K562 (cell line): Measurements from ENCODE around the gene AMIGO1. TPM values are rescaled to one million over a fixed set of nuclear protein-coding genes. Genes with fewer than 3 reads are reported as not detected.

ENCODE experiments used
- CBFA2T2 ChIP-seq: fragments of 450-650 bp; conservative IDR thresholded peaks from 2 replicates; pipeline ENCODE4 v1.6.1; 2017; ENCODE audit warnings: mild to moderate bottlenecking
- CBX1 ChIP-seq: sonication (generic); IDR thresholded peaks from 2 replicates; pipeline ENCODE4 v1.6.1; 2016; ENCODE audit warnings: antibody characterized with exemption, low read depth, mild to moderate bottlenecking
- COPS2 ChIP-seq: fragments of 450-650 bp; conservative IDR thresholded peaks from 2 replicates; pipeline ENCODE4 v1.6.1; 2016; ENCODE audit warnings: mild to moderate bottlenecking, moderate library complexity
- CREB1 ChIP-seq, 2 experiments: sonication (generic) in 1 of 2; formaldehyde crosslinking in 1 of 2; IDR thresholded peaks; 2 replicates each; pipeline versions ENCODE4 v1.6.1 to v1.8.0; 2012 to 2022; ENCODE audit warnings: inconsistent platforms in 1 of 2, mild to moderate bottlenecking in 1 of 2, missing genetic modification reagents in 1 of 2, moderate library complexity in 1 of 2
- CSDE1 ChIP-seq, 2 experiments: fragments of 450-650 bp; IDR thresholded peaks; 2 replicates each; pipeline ENCODE4 v1.6.1; 2016; ENCODE audit warnings: mild to moderate bottlenecking in 1 of 2
- FUS ChIP-seq: fragments of 200-400 bp; formaldehyde crosslinking; optimal IDR thresholded peaks from 2 replicates; pipeline ENCODE3; 2017; ENCODE audit warnings: low read depth, low read length
- MEIS2 ChIP-seq: fragments of 450-650 bp; IDR thresholded peaks from 2 replicates; pipeline ENCODE4 v1.6.1; 2014; ENCODE audit warnings: mild to moderate bottlenecking; ENCODE audit not compliant: partially characterized antibody
- MTA2 ChIP-seq: fragments of 450-650 bp; IDR thresholded peaks from 2 replicates; pipeline ENCODE4 v1.6.1; 2016; ENCODE audit warnings: low read depth
- NUFIP1 ChIP-seq: fragments of 450-650 bp; IDR thresholded peaks from 2 replicates; pipeline ENCODE4 v1.6.1; 2018; ENCODE audit not compliant: partially characterized antibody
- PCBP1 ChIP-seq: fragments of 200-400 bp; formaldehyde crosslinking; IDR thresholded peaks from 2 replicates; pipeline ENCODE4 v1.6.1; 2018; ENCODE audit warnings: mild to moderate bottlenecking, low read depth, low read length; ENCODE audit not compliant: poor library complexity, severe bottlenecking
- POLR2B ChIP-seq: fragments of 450-650 bp; IDR thresholded peaks from 2 replicates; pipeline ENCODE4 v1.6.1; 2018; ENCODE audit warnings: low read depth; ENCODE audit not compliant: partially characterized antibody
- RFX1 ChIP-seq: fragments of 450-650 bp; IDR thresholded peaks from 2 replicates; pipeline ENCODE4 v1.6.1; 2016; ENCODE audit warnings: mild to moderate bottlenecking, moderate library complexity
- SAFB ChIP-seq: fragments of 200-400 bp; formaldehyde crosslinking; IDR thresholded peaks from 2 replicates; pipeline ENCODE4 v1.6.1; 2017; ENCODE audit warnings: low read depth, low read length, borderline replicate concordance
- SIN3B ChIP-seq: fragments of 450-650 bp; IDR thresholded peaks from 2 replicates; pipeline ENCODE4 v1.6.1; 2017; ENCODE audit warnings: low read depth, mild to moderate bottlenecking, moderate library complexity
- SRSF7 ChIP-seq: fragments of 200-400 bp; formaldehyde crosslinking; optimal IDR thresholded peaks from 2 replicates; pipeline ENCODE3; 2017; ENCODE audit warnings: mild to moderate bottlenecking, low read depth, low read length
- TCF7L2 ChIP-seq: fragments of 150-350 bp; IDR thresholded peaks from 2 replicates; pipeline ENCODE4 v1.6.1; 2016; ENCODE audit warnings: low read depth, mild to moderate bottlenecking, low read length, moderate library complexity
- YBX1 ChIP-seq: fragments of 450-650 bp; IDR thresholded peaks from 2 replicates; pipeline ENCODE4 v1.7.1; 2016; ENCODE audit warnings: mild to moderate bottlenecking
- ZNF696 ChIP-seq: fragments of 250-450 bp; sonication (Bioruptor Pico); conservative IDR thresholded peaks from 2 replicates; pipeline ENCODE4 v1.4.0; 2020; ENCODE audit warnings: mild to moderate bottlenecking, moderate library complexity
- ZNF830 ChIP-seq: fragments of 250-450 bp; sonication (Bioruptor Pico); IDR thresholded peaks from 2 replicates; pipeline ENCODE4 v1.5.0; 2021; ENCODE audit warnings: mild to moderate bottlenecking
- polyA plus RNA-seq, 8 experiments: library from polyadenylated mRNA; depleted of rRNA in 4 of 8; stranded (reverse) in 5 of 8; unstranded in 3 of 8; fragments of >200 nt; fragmentation: Nextera tagmentation in 2 of 8; fragmentation: Illumina TruSeq in 1 of 8; extraction: Ambion mirVana in 2 of 8; extraction: Trizol in 1 of 8; gene quantifications; 2 replicates each; pipeline versions ENCODE4 v1.2.1 to v1.2.3, GENCODE V29; 2011 to 2014; ENCODE audit warnings: inconsistent platforms in 1 of 8, missing spikeins in 1 of 8
- total RNA-seq, 7 experiments: library from RNA; depleted of rRNA in 6 of 7; stranded (reverse); fragments of >200 nt in 6 of 7; fragmentation: Illumina TruSeq in 2 of 7; extraction: Trizol in 2 of 7; gene quantifications; 2 replicates each; pipeline versions ENCODE4 v1.2.1 to v1.2.3, GENCODE V29; 2011 to 2021; ENCODE audit warnings: low replicate concordance in 1 of 7
- TF ChIP-seq, protein P1 (sequence below): fragments of 450-650 bp; IDR thresholded peaks from 2 replicates; pipeline ENCODE4 v1.6.1; 2016; ENCODE audit warnings: missing biosample characterization, missing genetic modification characterization
- TF ChIP-seq, protein P2 (sequence below): fragments of 200-800 bp; sonication (Bioruptor generic); IDR thresholded peaks from 2 replicates; pipeline ENCODE4 v1.6.1; 2017; ENCODE audit warnings: missing genetic modification characterization, missing compliant biosample characterization
- TF ChIP-seq, protein P3 (sequence below): fragments of 150-350 bp; conservative IDR thresholded peaks from 2 replicates; pipeline ENCODE4 v1.6.1; 2014; ENCODE audit warnings: low read length
- TF ChIP-seq, protein P4 (sequence below): sonication (generic); formaldehyde crosslinking; IDR thresholded peaks from 2 replicates; pipeline ENCODE4 v1.8.1; 2023; ENCODE audit warnings: mild to moderate bottlenecking, missing genetic modification reagents

Gene AMIGO1
- total and polyA plus RNA-seq, 9 of the 15 experiments (the other 6 are each of a cell fraction or from before 2014, with no cell fraction given), result 0.24 to 1.0 (median 0.54) TPM

DNA sequence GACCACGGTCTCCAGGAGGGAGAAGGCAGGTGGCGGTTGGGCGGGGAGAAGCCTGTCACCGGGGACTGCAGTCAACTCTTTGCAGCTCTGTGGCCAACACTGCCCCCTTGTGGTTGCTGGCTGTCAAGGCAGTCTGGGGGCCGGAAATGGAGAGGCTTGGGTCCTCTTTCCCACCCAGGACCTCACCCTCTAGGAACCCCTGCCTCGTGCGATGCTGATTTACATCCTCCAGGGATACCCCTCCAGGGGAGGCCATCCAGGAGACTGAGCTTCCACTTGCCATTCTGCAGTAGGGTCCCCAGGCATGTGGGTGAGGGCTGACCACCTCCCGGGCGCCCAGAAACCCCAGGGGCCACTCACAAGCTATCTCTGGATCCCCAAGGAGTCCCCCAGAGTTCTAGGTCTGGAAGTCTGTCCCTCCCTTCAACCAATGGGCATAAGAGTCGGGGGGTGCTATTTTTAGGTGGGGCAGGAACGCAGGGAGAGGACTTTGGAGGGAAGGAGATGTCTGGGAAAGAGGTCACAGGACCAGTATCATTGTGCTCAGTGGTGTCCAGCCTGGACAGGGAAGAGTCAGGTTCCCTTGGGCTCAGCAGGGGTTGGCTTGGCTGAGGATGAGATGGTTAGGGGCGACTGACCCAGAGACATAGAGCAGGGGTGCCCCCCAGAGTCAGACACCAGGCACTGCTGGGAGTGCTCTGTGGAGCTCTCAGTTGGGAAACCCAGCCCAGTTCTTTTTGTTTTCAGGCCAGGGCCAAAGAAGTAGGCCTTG lies 23.0 kb upstream of the AMIGO1 start (continued):
- TF ChIP-seq, protein P1, sequence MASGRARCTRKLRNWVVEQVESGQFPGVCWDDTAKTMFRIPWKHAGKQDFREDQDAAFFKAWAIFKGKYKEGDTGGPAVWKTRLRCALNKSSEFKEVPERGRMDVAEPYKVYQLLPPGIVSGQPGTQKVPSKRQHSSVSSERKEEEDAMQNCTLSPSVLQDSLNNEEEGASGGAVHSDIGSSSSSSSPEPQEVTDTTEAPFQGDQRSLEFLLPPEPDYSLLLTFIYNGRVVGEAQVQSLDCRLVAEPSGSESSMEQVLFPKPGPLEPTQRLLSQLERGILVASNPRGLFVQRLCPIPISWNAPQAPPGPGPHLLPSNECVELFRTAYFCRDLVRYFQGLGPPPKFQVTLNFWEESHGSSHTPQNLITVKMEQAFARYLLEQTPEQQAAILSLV (tag), result no peak
- peak; percentile 7 for TF ChIP-seq MEIS2
- TF ChIP-seq COPS2, result no peak
- TF ChIP-seq SAFB, result no peak
- TF ChIP-seq, protein P2, sequence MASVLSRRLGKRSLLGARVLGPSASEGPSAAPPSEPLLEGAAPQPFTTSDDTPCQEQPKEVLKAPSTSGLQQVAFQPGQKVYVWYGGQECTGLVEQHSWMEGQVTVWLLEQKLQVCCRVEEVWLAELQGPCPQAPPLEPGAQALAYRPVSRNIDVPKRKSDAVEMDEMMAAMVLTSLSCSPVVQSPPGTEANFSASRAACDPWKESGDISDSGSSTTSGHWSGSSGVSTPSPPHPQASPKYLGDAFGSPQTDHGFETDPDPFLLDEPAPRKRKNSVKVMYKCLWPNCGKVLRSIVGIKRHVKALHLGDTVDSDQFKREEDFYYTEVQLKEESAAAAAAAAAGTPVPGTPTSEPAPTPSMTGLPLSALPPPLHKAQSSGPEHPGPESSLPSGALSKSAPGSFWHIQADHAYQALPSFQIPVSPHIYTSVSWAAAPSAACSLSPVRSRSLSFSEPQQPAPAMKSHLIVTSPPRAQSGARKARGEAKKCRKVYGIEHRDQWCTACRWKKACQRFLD (CRISPR knock-in tag), result no peak
- TF ChIP-seq NUFIP1, result no peak
- TF ChIP-seq POLR2B, result no peak
- no peak for TF ChIP-seq CBFA2T2
- TF ChIP-seq TCF7L2, result 0 out of 2 replicates have a peak, but pooled peaks have one; percentile 38
- TF ChIP-seq ZNF830 (CRISPR knock-in tag), result no peak
- TF ChIP-seq ZNF696 (CRISPR knock-in tag), result no peak
- no peak for TF ChIP-seq CBX1
- TF ChIP-seq, protein P3, sequence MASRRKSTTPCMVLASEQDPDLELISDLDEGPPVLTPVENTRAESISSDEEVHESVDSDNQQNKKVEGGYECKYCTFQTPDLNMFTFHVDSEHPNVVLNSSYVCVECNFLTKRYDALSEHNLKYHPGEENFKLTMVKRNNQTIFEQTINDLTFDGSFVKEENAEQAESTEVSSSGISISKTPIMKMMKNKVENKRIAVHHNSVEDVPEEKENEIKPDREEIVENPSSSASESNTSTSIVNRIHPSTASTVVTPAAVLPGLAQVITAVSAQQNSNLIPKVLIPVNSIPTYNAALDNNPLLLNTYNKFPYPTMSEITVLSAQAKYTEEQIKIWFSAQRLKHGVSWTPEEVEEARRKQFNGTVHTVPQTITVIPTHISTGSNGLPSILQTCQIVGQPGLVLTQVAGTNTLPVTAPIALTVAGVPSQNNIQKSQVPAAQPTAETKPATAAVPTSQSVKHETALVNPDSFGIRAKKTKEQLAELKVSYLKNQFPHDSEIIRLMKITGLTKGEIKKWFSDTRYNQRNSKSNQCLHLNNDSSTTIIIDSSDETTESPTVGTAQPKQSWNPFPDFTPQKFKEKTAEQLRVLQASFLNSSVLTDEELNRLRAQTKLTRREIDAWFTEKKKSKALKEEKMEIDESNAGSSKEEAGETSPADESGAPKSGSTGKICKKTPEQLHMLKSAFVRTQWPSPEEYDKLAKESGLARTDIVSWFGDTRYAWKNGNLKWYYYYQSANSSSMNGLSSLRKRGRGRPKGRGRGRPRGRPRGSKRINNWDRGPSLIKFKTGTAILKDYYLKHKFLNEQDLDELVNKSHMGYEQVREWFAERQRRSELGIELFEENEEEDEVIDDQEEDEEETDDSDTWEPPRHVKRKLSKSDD, result no peak
- TF ChIP-seq PCBP1, result no peak
- TF ChIP-seq YBX1, result no peak
- no peak; the same call in 1 of the 2 replicates for TF ChIP-seq SIN3B
- no peak for TF ChIP-seq MTA2
- TF ChIP-seq CREB1 (IDR thresholded peaks at IDR 0.05), result no peak
- peak; percentile 15; the same call in 1 of the 2 replicates for TF ChIP-seq CREB1 (CRISPR knock-in tag; IDR thresholded peaks at IDR 0.05)
- 0 out of 4 replicates have a peak, but pooled peaks of 1 of the 2 experiments have one; percentile 33 for TF ChIP-seq CSDE1 (IDR thresholded peaks at IDR 0.05)
- no peak for TF ChIP-seq RFX1
- no peak for TF ChIP-seq SRSF7
- TF ChIP-seq, protein P4, sequence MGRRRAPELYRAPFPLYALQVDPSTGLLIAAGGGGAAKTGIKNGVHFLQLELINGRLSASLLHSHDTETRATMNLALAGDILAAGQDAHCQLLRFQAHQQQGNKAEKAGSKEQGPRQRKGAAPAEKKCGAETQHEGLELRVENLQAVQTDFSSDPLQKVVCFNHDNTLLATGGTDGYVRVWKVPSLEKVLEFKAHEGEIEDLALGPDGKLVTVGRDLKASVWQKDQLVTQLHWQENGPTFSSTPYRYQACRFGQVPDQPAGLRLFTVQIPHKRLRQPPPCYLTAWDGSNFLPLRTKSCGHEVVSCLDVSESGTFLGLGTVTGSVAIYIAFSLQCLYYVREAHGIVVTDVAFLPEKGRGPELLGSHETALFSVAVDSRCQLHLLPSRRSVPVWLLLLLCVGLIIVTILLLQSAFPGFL (CRISPR knock-in tag), result 0 out of 2 replicates have a peak, but pooled peaks have one; percentile 31
- no peak for TF ChIP-seq FUS
